Left renal cortex interstitium (tissue), 4 donors: ENCODE measurements around the gene SFT2D2. TPM values are rescaled to one million over a fixed set of nuclear protein-coding genes. Genes with fewer than 3 reads are reported as not detected.
A peak's percentile ranks its signal among the peaks of the same experiment; 100 is the strongest.
"Not testable (repeated sequence)": the region's sequence is repeated elsewhere in the genome, so short reads cannot be mapped to it uniquely, and the experiment has no call there.

Experiments used
- DNase-seq, 4 donors: peaks; one replicate each; pipeline ENCODE4 v3.0.0-alpha.2; 2013; ENCODE audit warnings: low read depth in 4 of 4, low spot score in 2 of 4, missing footprints in 1 of 4
- polyA plus RNA-seq, 4 donors: library from polyadenylated mRNA; unstranded; fragments of 120-200 nt; gene quantifications; one replicate each; pipeline ENCODE4 v1.2.1, GENCODE V29; 2013; ENCODE audit not compliant: insufficient read length in 4 of 4

SFT2D2 gene
- 10 to 100 TPM; 12.2 to 23.1 (median 17.3) TPM for polyA plus RNA-seq

DNA sequence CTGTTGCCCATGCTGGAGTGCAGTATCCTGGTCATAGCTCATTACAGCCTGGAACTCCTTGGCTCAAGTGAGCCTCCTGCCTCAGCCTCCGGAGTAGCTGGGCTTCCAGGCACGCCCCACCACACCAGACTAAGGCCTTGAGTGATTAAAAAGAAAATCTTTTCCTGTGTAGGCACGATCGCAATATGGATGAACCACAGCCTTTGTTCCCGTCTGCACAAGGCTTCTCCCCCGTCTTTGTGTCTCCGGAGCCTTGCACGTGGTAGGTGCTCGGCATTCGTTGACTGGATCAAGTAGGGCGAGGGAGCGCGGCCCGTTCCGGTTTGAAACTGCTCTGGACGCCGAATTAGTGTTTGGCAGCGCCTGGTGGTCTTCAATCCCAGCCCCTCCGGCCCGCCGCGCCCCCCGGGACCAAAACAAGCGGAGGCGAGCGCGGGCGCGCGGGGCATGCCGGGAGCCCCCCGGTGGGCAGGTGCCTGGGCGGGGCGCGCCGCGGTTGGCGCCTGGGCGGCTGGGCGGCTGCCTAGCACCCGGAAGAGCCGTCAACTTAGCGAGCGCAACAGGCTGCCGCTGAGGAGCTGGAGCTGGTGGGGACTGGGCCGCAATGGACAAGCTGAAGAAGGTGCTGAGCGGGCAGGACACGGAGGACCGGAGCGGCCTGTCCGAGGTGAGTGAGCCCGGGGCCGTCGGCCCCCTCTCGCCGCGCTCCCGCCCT, at the start of gene SFT2D2:
Gene SFT2D2, plus strand, starts transcription at position 529 of the 715 bp plus-strand sequence. Its CDS starts 76 bp downstream, at position 605.
- DNase-seq, result peak; percentile 58 to 65 (median 64)

DNA sequence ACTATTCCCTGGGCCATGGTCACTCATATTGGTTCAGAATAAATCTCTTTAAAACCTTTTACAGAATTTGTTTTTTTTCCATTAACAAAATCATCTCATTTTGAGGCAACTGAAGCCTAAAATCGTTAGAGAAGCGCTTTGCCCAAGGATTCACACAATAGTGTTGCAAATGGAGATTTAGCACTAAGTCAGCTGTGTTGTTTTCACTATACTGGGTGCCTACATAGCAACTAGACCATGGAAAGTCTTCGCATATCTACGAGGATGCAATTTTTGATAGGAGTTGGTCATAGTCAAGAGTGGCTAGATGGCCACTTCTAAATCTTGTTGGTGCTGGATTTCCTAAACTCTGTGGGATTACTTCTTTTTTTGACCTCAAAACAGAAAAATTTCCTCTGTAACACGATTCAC, 47.6 kb upstream of the SFT2D2 start:
- no peak for DNase-seq

DNA sequence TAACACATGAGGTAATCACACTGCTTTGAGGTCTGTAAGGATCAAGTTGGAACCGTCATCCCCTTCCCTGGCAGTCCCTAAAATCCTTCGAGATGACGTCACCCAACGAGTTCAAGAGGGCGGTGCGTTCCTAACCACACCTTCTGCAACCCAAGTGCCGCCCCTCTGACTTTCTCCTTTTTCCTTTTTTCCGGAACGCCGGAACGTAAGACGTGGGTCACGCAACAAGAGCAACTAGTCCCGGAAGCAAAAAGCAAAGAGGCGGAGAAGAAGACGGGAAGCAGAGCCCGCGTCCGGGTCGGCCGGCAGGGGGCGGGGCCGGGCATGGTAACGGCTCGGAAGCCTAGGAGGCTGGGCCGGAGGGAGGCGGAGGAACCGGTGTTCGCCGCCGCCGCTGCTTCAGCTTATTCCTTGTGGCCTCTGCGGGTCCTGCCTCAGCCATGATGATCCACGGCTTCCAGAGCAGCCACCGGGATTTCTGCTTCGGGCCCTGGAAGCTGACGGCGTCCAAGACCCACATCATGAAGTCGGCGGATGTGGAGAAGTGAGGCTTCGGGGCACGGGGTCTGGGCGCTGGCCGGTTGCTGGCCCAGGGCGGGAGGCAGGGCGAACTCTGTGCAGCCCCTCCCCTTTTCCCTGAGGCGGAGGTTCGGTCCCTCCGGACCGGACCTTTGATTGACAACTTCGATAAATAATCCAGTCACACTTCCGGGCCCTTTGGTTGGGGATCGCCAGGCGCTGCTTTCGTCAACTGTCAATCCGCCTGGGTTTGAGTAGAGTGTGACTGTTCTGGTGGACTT, 47.0 kb upstream of the SFT2D2 start, which contains the start of gene TIPRL:
Gene TIPRL, plus strand, starts transcription at position 325 of the 800 bp plus-strand sequence. Its CDS starts 116 bp downstream, at position 441.
- peak; percentile 88 to 98 (median 94) for DNase-seq

DNA sequence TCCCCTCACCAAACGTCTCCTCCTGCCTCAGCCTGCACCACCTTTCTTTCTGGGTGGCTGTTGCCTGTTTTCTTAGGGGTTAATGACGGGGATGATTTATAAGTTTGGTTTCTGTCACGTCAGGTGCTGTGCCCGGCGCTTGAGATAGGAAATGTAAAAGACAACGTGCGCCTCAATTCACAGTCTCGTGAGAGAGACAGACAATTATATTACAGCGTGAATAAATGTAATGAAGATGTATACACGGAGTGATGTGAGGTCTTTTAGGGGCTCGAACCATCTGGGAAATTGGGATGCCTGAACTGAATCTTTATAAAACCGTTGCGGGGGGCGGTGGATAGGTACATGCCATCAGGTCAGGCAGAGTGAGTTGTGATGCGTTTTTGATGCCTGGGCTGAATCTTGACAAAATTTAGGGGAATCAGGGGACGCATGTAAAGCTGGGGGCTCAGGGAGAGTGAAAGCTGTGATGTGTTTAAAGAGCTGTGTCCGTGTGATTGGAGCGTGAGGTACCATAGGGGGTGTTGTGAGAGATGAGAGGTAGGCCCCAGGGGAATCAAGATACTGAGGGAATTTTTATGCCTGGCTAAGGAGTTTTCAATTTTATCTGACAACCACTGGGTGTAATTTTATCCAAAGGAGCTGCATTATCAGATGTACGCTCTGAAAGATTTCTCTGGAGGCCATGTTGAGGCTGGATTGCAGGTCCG, 46.2 kb upstream of the SFT2D2 start:
- DNase-seq, result peak in 3 of 4 donors; percentile 15 to 19 (median 16)

DNA sequence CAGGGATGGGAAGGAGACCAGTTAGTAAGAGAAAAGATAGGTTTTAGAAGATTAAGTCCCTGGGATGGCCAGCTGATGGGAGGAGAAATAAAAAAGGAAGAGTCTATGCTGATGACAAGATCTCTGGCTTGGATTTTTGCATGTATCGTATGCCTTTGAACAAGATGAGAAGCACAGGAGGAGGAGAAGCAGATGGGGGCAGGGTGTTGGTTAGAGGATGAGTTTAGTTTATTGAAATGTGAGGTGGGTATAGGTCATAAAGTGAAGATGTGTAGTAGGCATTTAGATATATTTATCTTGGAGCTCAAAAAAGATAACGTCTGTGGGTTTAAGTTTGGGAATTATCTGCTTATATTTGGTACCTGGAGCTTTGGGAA, 45.7 kb upstream of the SFT2D2 start:
- DNase-seq, result no peak

DNA sequence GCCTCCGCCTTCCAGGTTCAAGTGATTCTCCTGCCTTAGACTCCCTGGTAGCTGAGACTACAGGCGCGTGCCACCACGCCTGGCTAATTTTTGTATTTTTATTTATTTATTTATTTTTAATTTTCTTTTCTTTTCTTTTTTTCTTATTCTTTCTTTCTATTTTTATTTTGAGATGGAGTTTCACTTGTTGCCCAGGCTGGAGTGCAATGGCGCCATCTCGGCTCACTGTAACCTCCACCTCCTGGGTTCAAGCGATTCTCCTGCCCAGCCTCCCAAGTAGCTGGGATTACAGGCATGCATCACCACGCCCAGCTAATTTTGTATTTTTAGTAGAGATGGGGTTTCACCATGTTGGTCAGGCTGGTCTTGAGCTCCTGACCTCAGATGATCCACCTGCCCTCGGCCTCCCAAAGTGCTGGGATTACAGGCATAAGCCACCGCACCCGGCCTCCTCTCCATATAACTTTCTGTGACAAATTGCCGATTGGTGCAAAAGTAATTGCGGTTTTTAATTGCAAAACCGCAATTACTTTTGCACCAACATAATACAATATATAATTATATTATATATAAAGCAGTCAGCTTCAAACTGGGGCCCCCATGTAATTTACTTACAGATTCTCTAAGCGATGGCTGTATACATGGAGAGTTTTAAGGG, 44.6 kb upstream of the SFT2D2 start:
- not testable (repeated sequence) for DNase-seq

DNA sequence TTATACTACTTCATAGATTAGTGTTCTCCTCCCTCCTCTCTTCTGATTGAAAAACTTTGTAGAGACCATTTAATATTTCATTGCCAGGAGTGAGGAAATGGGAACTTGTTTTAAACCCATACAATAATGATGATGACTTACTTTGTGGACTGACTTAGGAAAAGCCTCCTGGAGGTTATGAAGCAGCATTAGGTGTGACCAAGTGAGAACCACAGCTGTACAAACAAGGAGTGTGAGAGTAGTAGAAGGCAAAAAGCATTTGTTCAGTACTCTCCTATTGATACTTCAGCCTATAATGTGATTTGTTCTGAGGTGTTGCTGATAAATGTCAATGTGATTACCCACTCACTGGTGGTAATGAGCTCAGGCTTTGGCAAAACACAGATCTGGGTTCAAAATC, 38.6 kb upstream of the SFT2D2 start:
- no peak for DNase-seq

DNA sequence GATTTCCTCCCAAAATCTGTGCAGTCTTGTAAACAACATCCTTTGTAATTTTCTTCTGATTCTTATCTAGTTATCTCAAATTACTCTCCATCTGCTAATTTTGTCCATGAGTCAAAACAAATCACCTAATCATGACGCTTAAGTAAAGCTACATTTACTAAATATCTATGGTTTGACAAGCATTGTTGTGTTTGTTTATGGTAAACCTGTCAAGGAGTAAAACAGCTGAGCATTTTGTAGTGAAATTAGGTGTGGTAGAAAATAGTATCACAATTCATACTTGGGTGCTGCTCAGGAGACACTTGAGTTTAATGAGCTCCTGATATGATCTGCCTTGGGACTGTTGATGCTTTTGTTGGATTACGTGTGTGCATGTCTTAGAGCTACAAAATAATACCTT, 35.4 kb upstream of the SFT2D2 start:
- no peak for DNase-seq

DNA sequence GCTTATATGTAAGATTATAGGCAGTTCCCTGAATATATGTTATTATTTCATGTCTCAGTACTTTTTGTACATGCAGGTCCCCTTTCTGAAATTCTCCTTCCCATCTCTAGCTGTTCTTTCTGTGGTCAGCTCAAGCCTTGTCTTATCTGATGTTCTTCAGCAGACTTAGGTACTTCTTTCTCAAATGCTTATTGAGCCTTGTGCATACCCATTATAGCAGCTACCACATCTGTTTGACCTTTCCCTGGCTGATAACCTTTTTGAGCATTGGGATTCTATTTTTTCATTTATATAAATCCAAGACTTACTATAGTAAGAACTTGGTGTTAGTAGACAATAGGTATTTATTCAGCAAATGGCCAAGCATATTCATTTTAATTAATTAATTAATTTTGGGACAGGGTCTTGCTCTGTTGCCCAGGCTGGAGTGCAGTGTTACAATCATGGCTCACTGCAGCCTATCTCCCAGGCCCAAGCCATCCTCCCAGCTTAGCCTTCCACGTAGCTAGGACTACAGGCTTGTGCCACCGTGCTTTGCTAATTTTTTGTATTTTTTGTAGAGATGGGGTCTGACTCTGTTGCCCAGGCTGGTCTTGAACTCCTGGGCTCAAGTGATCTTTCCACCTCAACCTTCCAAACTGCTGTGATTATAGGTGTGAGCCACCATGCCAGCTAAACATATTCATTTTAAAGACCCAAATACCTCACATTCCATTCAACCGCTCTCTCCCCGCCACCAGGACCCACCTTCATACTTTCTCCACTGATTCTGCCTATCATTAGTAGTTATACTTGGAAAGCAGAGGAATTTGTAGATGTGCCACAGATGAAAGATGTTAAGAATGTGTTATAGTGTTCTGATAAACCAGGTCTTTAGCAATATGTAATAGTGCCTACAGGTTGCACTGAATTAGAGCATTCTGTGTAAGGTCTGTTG, 30.3 kb upstream of the SFT2D2 start:
- DNase-seq, result no peak

DNA sequence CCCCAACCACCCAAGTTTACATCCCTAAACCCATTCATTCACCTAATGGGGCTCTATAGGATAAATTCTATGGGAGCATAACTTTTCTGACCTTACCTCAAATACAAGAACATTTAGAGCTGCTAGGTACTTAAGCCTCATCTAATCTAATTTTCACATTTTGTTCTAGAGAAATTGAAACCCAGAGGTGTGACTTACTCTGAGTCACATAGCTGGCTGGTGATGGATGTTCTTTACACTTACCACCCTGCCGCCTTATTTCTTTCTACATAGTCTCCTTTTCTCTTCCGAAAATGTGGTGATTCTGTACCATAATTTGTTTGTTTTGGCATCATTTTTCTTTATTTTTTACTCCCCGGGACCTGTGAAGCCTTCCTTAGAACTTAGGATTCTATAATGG, 26.7 kb upstream of the SFT2D2 start:
- no peak for DNase-seq

DNA sequence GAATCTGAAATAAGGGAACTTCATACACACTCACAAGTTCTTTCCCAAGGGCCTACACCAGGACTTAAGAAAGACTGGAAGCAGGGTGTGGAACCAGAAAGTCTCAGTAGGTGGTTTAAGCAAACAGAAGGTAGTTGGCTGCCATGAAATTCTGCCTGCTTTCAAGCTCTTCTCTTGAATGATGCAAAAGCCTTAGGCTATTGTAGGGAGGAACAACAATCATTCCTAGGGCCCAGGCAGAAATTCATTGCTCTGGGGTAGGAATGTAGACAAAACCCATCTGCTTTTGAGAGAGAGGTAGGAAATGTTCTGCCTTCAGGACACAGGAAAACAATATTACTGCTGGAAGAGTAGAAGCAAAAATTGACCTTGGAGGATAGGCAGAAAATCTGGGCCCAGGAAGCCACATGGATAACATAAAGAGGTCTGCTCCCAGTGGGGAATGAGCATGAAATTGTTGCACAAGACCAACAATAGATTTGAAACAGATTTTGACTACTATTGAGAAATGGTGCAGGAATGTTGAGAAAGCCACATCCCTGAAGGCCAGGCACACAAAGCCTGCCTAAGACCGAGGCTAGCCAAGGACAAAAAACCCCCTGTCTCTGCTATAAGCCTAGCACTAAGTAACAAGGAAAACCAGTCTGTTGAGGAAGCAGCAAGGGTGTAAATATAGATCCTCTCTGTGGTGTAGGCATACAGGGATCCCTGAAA, 22.7 kb upstream of the SFT2D2 start:
- no peak for DNase-seq

DNA sequence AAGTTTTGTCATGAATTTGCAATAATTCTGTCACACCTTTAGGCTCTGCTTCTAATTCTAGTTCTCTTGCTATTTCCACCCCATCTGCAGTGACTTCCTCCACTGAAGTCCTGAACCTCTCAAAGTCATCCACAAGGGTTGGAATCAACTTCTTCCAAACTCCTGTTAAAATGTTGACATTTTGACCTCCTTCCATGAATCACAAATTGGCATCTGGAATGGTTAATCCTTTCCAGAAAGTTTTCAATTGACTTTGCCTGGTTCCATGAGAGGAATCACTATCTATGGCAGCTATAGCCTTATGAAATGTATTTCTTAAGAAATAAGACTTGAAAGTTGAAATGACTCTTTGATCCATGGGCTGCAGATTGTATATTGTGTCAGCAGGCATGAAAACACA, 19.7 kb upstream of the SFT2D2 start:
- DNase-seq, result no peak

DNA sequence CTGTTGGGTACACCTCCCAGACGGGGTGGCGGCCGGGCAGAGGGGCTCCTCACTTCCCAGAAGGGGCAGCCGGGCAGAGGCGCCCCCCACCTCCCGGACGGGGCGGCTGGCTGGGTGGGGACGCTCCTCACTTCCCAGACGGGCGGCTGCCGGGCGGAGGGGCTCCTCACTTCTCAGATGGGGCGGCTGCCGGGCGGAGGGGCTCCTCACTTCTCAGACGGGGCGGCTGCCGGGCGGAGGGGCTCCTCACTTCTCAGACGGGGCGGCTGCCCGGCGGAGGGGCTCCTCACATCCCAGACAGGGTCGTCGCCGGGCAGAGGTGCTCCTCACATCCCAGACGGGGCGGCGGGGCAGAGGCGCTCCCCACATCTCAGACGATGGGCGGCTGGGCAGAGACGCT, 18.1 kb upstream of the SFT2D2 start:
- DNase-seq, result not testable (repeated sequence)

DNA sequence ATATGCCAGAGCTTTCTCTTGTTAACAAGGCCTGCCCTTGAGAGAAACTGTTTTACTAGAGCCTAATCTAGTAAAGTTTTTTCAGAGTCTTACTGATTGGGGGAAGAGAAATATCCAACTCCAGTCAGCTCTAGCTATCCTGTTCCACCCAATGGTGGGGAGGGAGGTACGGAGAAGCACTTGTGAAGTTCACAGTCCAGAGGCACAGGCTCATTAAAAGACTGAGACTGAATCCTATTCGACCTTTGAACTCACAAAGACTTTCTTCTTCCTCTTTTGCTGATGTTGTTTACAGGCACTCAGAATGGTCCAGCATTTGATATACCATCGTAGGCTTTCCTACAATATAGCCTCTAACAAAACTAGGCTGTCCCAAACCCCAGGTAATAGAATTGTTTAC, 15.5 kb upstream of the SFT2D2 start:
- DNase-seq, result no peak

DNA sequence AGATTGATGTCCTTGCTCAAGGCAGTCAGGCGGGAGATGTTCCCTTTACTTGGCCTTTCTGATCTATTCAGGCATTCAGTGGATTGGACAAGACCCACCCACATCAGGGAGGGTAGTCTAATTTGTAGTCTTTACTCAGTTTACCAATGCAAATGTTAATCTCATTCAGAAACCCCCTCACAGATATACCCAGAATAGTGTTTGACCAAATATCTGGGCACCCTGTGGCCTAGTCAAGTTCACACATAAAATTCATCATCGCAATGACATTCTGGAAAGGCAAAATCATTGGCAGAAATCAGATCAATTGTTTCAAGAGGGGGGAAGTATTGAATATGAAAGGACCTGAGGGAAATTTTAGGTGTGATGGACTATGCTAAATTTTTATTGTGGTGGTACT, 12.5 kb upstream of the SFT2D2 start:
- no peak for DNase-seq

DNA sequence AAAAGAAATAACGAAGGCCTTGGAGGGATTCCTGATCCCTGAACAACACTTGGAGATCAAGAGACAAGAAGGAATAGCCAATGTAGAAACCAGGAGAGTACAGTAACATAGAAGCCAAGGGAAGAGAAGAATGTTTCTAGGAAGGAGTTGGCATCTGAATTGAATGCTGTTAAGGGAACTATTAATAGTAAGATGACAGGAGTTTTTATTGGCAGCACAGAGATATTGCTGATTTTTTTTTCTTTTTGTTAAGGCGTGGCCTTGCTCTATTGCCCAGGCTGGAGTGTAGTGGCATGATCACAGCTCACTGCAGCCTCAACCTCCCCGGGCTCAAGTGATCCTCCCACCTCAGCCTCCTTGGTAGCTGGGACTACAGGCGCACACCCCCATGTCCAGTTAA, 9.6 kb upstream of the SFT2D2 start:
- no peak for DNase-seq

DNA sequence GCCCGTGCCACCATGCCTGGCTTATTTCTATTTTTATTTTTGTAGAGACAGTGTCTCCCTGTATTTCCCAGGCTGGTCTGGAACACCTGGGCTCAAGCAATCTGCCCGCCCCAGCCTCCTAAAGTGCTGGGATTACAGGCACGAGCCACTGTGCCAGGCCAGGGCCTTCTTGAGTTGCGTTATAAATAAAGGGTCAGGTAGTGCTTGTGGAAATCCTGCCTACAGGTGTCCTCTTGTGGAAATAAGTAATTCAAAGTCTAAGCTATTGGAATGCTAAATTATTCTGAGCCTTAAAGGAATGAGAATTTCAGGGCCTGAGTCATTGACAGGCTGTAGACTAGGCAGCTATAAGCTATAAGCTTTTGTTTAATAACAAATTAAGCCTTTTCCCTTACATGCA, 8.1 kb upstream of the SFT2D2 start:
- DNase-seq, result no peak

DNA sequence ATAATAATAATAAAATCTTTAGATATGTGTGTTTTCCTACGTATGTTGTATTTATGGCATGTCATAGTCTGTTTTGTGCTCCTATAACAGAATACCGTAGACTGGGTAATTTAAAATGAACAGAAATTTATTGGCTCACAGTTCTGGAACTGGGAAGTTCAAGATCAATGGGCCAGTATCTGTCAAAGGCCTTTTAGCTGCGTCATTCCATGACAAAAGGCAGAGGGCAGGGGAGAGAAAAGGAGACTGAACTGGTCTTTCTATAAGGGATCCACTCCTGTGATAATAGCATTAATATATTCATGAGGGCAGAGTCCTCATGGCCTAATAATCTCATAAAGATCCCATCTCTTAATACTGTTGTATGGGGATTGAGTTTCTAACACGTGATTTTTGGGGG, 7.1 kb upstream of the SFT2D2 start:
- DNase-seq, result no peak

DNA sequence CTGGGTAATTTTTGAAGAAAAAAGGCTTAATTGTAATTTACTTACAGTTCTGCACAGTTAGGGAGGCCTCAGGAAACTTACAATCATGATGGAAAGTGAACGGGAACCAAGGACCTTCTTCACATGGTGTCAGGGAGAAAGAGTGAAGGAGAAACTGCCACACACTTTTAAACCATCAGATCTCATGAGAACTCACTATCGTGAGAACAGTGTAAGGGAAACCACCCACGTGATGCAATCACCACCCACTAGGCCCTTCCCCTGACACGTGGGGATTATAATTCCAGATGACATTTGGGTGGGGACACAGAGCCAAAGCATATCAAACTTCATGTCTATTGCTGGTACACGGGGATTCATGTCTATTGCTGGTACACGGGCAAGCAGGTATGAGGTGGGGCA, 5.3 kb upstream of the SFT2D2 start:
- DNase-seq, result no peak
